GM19238 (cell line): ENCODE results near the gene ADSS1.
"Not testable (repeated sequence)": the region's sequence is repeated elsewhere in the genome, so short reads cannot be mapped to it uniquely, and the experiment has no call there.

Source experiments
- DNase-seq: peaks from one replicate; pipeline ENCODE4 v3.0.0; 2011; ENCODE audit warnings: low spot score; ENCODE audit not compliant: insufficient read length

Gene ADSS1

GRCh38 chr14:104749111-104749649 is 25.2 kb downstream of the ADSS1 start:
- DNase-seq: no peak

- no peak for DNase-seq
These were observed 26.2 kb downstream of the ADSS1 start for GRCh38 chr14:104750056-104750752.

GRCh38 chr14:104750753-104751057 is 26.7 kb downstream of the ADSS1 start:
- DNase-seq: not testable (repeated sequence)

GRCh38 chr14:104751539-104752422 is 27.8 kb downstream of the ADSS1 start:
- no peak for DNase-seq

GRCh38 chr14:104752423-104752734 is 28.4 kb downstream of the ADSS1 start:
- DNase-seq: no peak

- DNase-seq: peak; percentile 100
These were observed 28.9 kb downstream of the ADSS1 start, which contains the start of gene SIVA1 for GRCh38 chr14:104752735-104753527. Gene SIVA1 (plus strand): TSS chr14:104753147. CDS start chr14:104753202, 55 bp downstream.

- DNase-seq: no peak
These were observed 29.6 kb downstream of the ADSS1 start for GRCh38 chr14:104753528-104754212.

- no peak for DNase-seq
These were observed 30.3 kb downstream of the ADSS1 start for GRCh38 chr14:104754213-104754851.

GRCh38 chr14:104755621-104756020 is 31.6 kb downstream of the ADSS1 start:
- no peak for DNase-seq

GRCh38 chr14:104756477-104757237 is 32.6 kb downstream of the ADSS1 start:
- no peak for DNase-seq

GRCh38 chr14:104757238-104757585 is 33.2 kb downstream of the ADSS1 start:
- no peak for DNase-seq

GRCh38 chr14:104757681-104758392 is 33.8 kb downstream of the ADSS1 start:
- no peak for DNase-seq

- DNase-seq: no peak
These were observed 35.2 kb downstream of the ADSS1 start for GRCh38 chr14:104758981-104759969.

- no peak for DNase-seq
These were observed 41.5 kb downstream of the ADSS1 start for GRCh38 chr14:104765517-104765916.

- DNase-seq: no peak
These were observed 42.3 kb downstream of the ADSS1 start for GRCh38 chr14:104766256-104766862.

- DNase-seq: no peak
These were observed 43.0 kb downstream of the ADSS1 start for GRCh38 chr14:104766863-104767633.

- DNase-seq: no peak
These were observed 43.5 kb downstream of the ADSS1 start for GRCh38 chr14:104767634-104767918.
